ENCODE data around the gene SENP7. TPM values are rescaled to one million over a fixed set of nuclear protein-coding genes. Genes with fewer than 3 reads are reported as not detected.

SENP7 gene
- total RNA-seq, 1 donor from 2014 or later, result 15.7 TPM

DNA sequence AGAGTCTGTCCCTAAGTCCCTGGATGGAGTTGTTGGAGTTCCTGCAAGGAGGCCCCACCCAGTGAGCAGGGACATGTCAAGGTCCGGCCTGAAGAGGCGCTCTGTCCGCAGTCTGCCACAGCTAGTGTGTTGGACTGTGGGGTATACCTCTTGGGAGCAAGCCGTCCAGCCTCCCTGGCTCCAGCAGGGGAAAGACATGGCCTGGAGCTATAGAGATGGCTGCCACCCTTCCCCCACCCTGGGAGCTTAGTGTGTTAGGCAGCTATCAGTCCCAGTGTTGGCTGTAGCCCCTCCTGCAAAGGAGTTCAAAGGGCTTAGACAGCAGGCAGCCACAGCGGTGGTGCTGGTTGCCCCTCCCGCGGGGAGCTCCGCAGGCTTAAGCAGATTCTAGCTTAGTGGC, 212.9 kb downstream of the SENP7 start:
- DNase-seq (ENCODE audit: low spot score), result peak; percentile 62
- Mint-ChIP-seq H3K4me1 (ENCODE audit: low read depth) (peaks cover 4% of the 10 kb centered on the region), H3K9me3 (ENCODE audit: low read depth) (peaks cover 31% of the 10 kb centered on the region)

GRCh38 chr3:101292027-101292426, 221.0 kb downstream of the SENP7 start:
- Mint-ChIP-seq H3K27ac (ENCODE audit: unreplicated experiment) (peak overlapping the region; percentile 73), H3K27me3 (ENCODE audit: low read depth) (no peaks in the 10 kb centered on the region), H3K4me3 (ENCODE audit: unreplicated experiment) (no peak overlapping the region), H3K36me3 (ENCODE audit: low read depth) (peaks cover 3% of the 10 kb centered on the region), H3K4me1 (ENCODE audit: low read depth) (peaks cover 25% of the 10 kb centered on the region), H3K9me3 (ENCODE audit: low read depth) (peaks cover 16% of the 10 kb centered on the region)
- TF ChIP-seq, protein P1, sequence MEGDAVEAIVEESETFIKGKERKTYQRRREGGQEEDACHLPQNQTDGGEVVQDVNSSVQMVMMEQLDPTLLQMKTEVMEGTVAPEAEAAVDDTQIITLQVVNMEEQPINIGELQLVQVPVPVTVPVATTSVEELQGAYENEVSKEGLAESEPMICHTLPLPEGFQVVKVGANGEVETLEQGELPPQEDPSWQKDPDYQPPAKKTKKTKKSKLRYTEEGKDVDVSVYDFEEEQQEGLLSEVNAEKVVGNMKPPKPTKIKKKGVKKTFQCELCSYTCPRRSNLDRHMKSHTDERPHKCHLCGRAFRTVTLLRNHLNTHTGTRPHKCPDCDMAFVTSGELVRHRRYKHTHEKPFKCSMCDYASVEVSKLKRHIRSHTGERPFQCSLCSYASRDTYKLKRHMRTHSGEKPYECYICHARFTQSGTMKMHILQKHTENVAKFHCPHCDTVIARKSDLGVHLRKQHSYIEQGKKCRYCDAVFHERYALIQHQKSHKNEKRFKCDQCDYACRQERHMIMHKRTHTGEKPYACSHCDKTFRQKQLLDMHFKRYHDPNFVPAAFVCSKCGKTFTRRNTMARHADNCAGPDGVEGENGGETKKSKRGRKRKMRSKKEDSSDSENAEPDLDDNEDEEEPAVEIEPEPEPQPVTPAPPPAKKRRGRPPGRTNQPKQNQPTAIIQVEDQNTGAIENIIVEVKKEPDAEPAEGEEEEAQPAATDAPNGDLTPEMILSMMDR (IDR thresholded peaks at IDR 0.05), result no peak
- no peak for DNase-seq (ENCODE audit: low spot score)

More for the DNA sequence above, 212.9 kb downstream of the SENP7 start:
- peaks cover 27% of the 10 kb centered on the region for H3K36me3 Mint-ChIP-seq (ENCODE audit: low read depth)
- no peak overlapping the region for H3K4me3 Mint-ChIP-seq (ENCODE audit: unreplicated experiment)
- H3K27ac Mint-ChIP-seq (ENCODE audit: unreplicated experiment), result no peak overlapping the region
- H3K27me3 Mint-ChIP-seq (ENCODE audit: low read depth), result no peaks in the 10 kb centered on the region
- TF ChIP-seq, protein P1 (IDR thresholded peaks at IDR 0.05), result no peak

GRCh38 chr3:101288294-101288693, 224.7 kb downstream of the SENP7 start:
- Mint-ChIP-seq H3K36me3 (ENCODE audit: low read depth) (peaks cover 3% of the 10 kb centered on the region), H3K27ac (ENCODE audit: unreplicated experiment) (no peak overlapping the region), H3K4me1 (ENCODE audit: low read depth) (peaks cover 23% of the 10 kb centered on the region), H3K9me3 (ENCODE audit: low read depth) (peaks cover 4% of the 10 kb centered on the region), H3K4me3 (ENCODE audit: unreplicated experiment) (no peak overlapping the region), H3K27me3 (ENCODE audit: low read depth) (no peaks in the 10 kb centered on the region)
- TF ChIP-seq, protein P1 (IDR thresholded peaks at IDR 0.05), result no peak
- DNase-seq (ENCODE audit: low spot score), result no peak

- Mint-ChIP-seq H3K4me1 (ENCODE audit: low read depth) (peaks cover 11% of the 10 kb centered on the region), H3K27ac (ENCODE audit: unreplicated experiment) (no peak overlapping the region), H3K9me3 (ENCODE audit: low read depth) (peaks cover 4% of the 10 kb centered on the region), H3K36me3 (ENCODE audit: low read depth) (peaks cover 3% of the 10 kb centered on the region), H3K27me3 (ENCODE audit: low read depth) (no peaks in the 10 kb centered on the region), H3K4me3 (ENCODE audit: unreplicated experiment) (no peak overlapping the region)
- TF ChIP-seq, protein P1 (IDR thresholded peaks at IDR 0.05), result no peak
- DNase-seq (ENCODE audit: low spot score), result no peak
Measured at GRCh38 chr3:101284757-101285156, 228.3 kb downstream of the SENP7 start.

- H3K36me3 Mint-ChIP-seq (ENCODE audit: low read depth), result peaks cover 1% of the 10 kb centered on the region
- no peaks in the 10 kb centered on the region for H3K9me3 Mint-ChIP-seq (ENCODE audit: low read depth)
- H3K4me1 Mint-ChIP-seq (ENCODE audit: low read depth), result peaks cover 13% of the 10 kb centered on the region
- TF ChIP-seq, protein P1 (IDR thresholded peaks at IDR 0.05), result no peak
- H3K27me3 Mint-ChIP-seq (ENCODE audit: low read depth), result no peaks in the 10 kb centered on the region
- H3K27ac Mint-ChIP-seq (ENCODE audit: unreplicated experiment), result no peak overlapping the region
- H3K4me3 Mint-ChIP-seq (ENCODE audit: unreplicated experiment), result no peak overlapping the region
- no peak for DNase-seq (ENCODE audit: low spot score)
Measured at GRCh38 chr3:101281521-101282030, 231.4 kb downstream of the SENP7 start.

Measured in chondrocyte (in vitro differentiated cells).